ENCODE data around the gene AAK1. TPM values are rescaled to one million over a fixed set of nuclear protein-coding genes. Genes with fewer than 3 reads are reported as not detected.

The AAK1 gene
- total RNA-seq, 1 experiment from 2014 or later = 40.5 TPM

DNA sequence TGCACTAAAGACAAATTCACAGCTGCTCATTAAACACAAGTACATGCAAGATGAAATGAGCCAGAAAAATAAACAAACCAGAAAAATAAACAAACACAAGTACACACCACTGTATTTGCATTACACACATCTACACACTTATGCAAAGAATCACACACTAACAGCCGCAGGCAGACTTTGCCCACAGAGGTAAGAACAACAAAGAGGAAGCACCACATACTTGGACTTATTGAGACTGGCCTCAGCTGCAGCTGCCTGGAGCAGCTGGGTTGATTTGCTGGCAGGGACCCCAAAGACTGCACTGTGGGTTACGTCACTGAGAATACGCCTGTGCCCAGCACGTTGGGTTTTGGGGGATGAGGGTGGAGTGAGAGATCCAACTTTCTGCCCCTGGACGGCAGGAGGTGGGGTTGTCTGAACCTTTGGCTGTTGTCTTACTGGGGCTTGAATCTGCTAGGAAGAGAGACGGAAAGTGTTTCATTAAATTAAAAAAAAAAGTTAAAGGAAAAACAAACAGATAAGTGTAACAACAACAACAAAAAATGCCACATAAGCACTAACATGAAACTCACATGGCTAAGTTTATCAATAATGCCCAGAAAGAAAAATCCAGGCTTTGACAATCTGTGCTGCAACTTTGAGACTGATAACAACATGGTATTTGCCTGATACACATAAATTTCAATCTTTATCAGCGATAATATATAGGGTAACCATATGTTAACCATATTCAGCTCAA is 134.4 kb downstream of the AAK1 start:
- H3K27ac ChIP-seq (ENCODE audit: low read depth, low read length, poor library complexity, severe bottlenecking) = no peak overlapping the region
- no peak overlapping the region for H3K4me3 ChIP-seq (ENCODE audit: low read depth, low read length, poor library complexity, severe bottlenecking)
- no peak for DNase-seq (ENCODE audit: low spot score)
- POLR2A ChIA-PET (ENCODE audit: low non-redundant PET) = no interaction called here
- H3K9me3 ChIP-seq (ENCODE audit: low read depth, low read length, poor library complexity, severe bottlenecking) = no peaks in the 10 kb centered on the region
- CTCF ChIA-PET = no interaction called here
- no peaks in the 10 kb centered on the region for H3K4me1 ChIP-seq (ENCODE audit: insufficient read depth, low read length, poor library complexity, severe bottlenecking)
- TF ChIP-seq EZH2 (IDR thresholded peaks at IDR 0.05; ENCODE audit: borderline replicate concordance, low read depth, low read length, poor library complexity, severe bottlenecking) = no peak
- TF ChIP-seq, protein P1, sequence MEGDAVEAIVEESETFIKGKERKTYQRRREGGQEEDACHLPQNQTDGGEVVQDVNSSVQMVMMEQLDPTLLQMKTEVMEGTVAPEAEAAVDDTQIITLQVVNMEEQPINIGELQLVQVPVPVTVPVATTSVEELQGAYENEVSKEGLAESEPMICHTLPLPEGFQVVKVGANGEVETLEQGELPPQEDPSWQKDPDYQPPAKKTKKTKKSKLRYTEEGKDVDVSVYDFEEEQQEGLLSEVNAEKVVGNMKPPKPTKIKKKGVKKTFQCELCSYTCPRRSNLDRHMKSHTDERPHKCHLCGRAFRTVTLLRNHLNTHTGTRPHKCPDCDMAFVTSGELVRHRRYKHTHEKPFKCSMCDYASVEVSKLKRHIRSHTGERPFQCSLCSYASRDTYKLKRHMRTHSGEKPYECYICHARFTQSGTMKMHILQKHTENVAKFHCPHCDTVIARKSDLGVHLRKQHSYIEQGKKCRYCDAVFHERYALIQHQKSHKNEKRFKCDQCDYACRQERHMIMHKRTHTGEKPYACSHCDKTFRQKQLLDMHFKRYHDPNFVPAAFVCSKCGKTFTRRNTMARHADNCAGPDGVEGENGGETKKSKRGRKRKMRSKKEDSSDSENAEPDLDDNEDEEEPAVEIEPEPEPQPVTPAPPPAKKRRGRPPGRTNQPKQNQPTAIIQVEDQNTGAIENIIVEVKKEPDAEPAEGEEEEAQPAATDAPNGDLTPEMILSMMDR (conservative IDR thresholded peaks at IDR 0.05; ENCODE audit: low read depth, low read length) = no peak
- H3K36me3 ChIP-seq (ENCODE audit: insufficient read depth, low read length, poor library complexity, severe bottlenecking) = peaks cover 10% of the 10 kb centered on the region
- no TSS peak for BruUV-seq (replicated peaks)
- intact Hi-C loops (cut with micrococcal nuclease; ENCODE audit: unreplicated experiment) = no loop called here
- H3K27me3 ChIP-seq (replicated peaks; ENCODE audit: insufficient read depth, low read depth, low read length, poor library complexity) = no peaks in the 10 kb centered on the region

DNA sequence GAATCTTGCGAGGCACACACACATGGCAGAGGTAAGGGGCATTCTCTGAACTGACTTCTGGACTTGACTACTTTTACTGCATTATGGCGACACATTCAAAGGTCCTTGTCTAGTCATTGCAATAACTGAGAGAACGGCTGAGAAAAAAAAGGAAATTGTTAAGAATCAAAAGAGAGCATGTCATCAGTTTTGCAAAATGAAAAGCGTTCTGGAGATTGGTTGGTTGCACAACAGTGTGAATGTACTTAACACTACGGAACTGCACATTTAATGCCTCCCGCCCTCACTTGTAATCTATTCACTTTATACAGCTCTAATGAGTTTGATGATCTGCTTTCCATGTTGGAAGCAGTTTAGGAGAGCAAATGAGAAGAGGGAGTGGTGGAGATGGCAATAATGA is 137.8 kb downstream of the AAK1 start:
- POLR2A ChIA-PET (ENCODE audit: low non-redundant PET) = no interaction called here
- DNase-seq (ENCODE audit: low spot score) = peak; percentile 5
- no peaks in the 10 kb centered on the region for H3K36me3 ChIP-seq (ENCODE audit: insufficient read depth, low read length, poor library complexity, severe bottlenecking)
- TF ChIP-seq EZH2 (IDR thresholded peaks at IDR 0.05; ENCODE audit: borderline replicate concordance, low read depth, low read length, poor library complexity, severe bottlenecking) = no peak
- TF ChIP-seq, protein P1 (conservative IDR thresholded peaks at IDR 0.05; ENCODE audit: low read depth, low read length) = no peak
- no peaks in the 10 kb centered on the region for H3K4me1 ChIP-seq (ENCODE audit: insufficient read depth, low read length, poor library complexity, severe bottlenecking)
- CTCF ChIA-PET = no interaction called here
- intact Hi-C loops (cut with micrococcal nuclease; ENCODE audit: unreplicated experiment) = no loop called here
- no peak overlapping the region for H3K27ac ChIP-seq (ENCODE audit: low read depth, low read length, poor library complexity, severe bottlenecking)
- H3K27me3 ChIP-seq (replicated peaks; ENCODE audit: insufficient read depth, low read depth, low read length, poor library complexity) = no peaks in the 10 kb centered on the region
- H3K9me3 ChIP-seq (ENCODE audit: low read depth, low read length, poor library complexity, severe bottlenecking) = no peaks in the 10 kb centered on the region
- H3K4me3 ChIP-seq (ENCODE audit: low read depth, low read length, poor library complexity, severe bottlenecking) = no peak overlapping the region
- no TSS peak for BruUV-seq (replicated peaks)

DNA sequence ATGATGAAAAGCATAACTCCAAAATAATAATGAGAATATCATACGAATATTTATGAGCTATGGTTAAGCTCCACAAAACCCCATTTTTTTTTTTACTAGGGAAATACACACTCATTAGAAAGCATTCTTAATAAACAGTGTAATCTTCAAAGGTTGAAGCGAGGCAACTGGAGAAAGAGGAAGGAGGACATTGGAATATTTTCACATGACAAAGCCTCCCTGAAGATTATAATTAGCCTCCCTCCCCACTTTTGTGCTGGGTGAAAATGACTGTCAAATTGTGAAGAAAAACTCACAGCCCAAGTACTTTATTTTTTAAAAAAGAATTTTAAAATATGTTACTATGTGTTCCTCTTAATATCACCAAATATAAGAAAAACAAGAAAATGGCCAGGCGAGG is 142.2 kb downstream of the AAK1 start:
- intact Hi-C loops (cut with micrococcal nuclease; ENCODE audit: unreplicated experiment) = no loop called here
- Histone ChIP-seq H3K27ac (ENCODE audit: low read depth, low read length, poor library complexity, severe bottlenecking) (no peak overlapping the region), H3K4me3 (ENCODE audit: low read depth, low read length, poor library complexity, severe bottlenecking) (no peak overlapping the region), H3K36me3 (ENCODE audit: insufficient read depth, low read length, poor library complexity, severe bottlenecking) (no peaks in the 10 kb centered on the region), H3K4me1 (ENCODE audit: insufficient read depth, low read length, poor library complexity, severe bottlenecking) (no peaks in the 10 kb centered on the region), H3K9me3 (ENCODE audit: low read depth, low read length, poor library complexity, severe bottlenecking) (no peaks in the 10 kb centered on the region), H3K27me3 (replicated peaks; ENCODE audit: insufficient read depth, low read depth, low read length, poor library complexity) (no peaks in the 10 kb centered on the region)
- POLR2A ChIA-PET (ENCODE audit: low non-redundant PET) = no interaction called here
- CTCF ChIA-PET = no interaction called here
- no peak for DNase-seq (ENCODE audit: low spot score)
- no peak for TF ChIP-seq EZH2 (IDR thresholded peaks at IDR 0.05; ENCODE audit: borderline replicate concordance, low read depth, low read length, poor library complexity, severe bottlenecking)
- TF ChIP-seq, protein P1 (conservative IDR thresholded peaks at IDR 0.05; ENCODE audit: low read depth, low read length) = no peak
- BruUV-seq (replicated peaks) = no TSS peak

Data from A673 (cell line).